Measurements from ENCODE around the gene KIF11.
"Not testable (repeated sequence)": the region's sequence is repeated elsewhere in the genome, so short reads cannot be mapped to it uniquely, and the experiment has no call there.

KIF11 gene

DNA sequence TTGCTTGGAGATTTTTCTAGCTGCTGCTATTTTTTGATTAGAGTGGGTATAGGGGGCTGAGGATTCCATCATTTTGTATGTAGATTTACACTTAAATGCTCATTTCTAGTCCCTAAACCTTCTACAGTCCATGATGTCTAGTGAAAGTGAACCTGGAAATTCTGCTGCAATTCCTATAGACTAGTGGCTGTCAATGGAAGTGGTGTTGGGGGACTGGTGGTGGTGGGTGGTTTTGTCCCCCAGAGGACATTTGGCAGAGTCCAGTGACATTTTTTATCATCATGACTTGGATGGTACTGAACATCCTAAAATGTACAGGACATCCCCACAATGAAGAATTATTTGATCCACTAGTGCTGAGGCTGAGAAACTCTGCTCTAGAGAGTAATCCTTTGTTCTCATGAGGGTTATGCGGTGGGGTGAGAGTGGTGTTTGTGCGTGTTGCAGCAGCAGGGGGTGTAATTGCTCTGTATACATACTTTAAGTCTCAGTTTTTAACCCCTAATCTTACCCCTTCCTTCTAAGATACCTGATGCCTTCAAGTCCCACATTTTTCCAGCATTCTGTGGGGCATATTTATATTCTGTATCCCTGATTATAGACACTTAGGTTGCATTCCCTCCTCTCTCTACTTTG, 35.0 kb downstream of the KIF11 start:
- DNase-seq (ENCODE audit: low read depth): no peak
- TF ChIP-seq, protein P1, sequence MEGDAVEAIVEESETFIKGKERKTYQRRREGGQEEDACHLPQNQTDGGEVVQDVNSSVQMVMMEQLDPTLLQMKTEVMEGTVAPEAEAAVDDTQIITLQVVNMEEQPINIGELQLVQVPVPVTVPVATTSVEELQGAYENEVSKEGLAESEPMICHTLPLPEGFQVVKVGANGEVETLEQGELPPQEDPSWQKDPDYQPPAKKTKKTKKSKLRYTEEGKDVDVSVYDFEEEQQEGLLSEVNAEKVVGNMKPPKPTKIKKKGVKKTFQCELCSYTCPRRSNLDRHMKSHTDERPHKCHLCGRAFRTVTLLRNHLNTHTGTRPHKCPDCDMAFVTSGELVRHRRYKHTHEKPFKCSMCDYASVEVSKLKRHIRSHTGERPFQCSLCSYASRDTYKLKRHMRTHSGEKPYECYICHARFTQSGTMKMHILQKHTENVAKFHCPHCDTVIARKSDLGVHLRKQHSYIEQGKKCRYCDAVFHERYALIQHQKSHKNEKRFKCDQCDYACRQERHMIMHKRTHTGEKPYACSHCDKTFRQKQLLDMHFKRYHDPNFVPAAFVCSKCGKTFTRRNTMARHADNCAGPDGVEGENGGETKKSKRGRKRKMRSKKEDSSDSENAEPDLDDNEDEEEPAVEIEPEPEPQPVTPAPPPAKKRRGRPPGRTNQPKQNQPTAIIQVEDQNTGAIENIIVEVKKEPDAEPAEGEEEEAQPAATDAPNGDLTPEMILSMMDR (conservative IDR thresholded peaks at IDR 0.05; ENCODE audit: low read depth, low read length): peak; percentile 10
- H3K4me3 ChIP-seq (ENCODE audit: low read length): no peak overlapping the region

DNA sequence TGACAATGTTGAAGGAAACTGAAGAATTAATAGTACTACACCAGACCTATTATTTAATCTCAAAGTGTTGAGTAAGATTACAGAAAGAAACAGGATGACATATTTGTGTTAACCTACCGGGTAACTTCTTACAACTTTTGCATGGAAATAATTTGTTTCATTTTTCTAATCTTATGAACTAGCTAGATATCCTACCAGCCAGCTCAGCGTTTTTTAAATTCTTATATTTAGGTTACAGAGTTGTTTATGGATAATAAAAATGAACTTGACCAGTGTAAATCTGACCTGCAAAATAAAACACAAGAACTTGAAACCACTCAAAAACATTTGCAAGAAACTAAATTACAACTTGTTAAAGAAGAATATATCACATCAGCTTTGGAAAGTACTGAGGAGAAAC, 37.0 kb downstream of the KIF11 start:
- DNase-seq (ENCODE audit: low read depth): no peak
- TF ChIP-seq, protein P1 (conservative IDR thresholded peaks at IDR 0.05; ENCODE audit: low read depth, low read length): no peak
- no peak overlapping the region for H3K4me3 ChIP-seq (ENCODE audit: low read length)

DNA sequence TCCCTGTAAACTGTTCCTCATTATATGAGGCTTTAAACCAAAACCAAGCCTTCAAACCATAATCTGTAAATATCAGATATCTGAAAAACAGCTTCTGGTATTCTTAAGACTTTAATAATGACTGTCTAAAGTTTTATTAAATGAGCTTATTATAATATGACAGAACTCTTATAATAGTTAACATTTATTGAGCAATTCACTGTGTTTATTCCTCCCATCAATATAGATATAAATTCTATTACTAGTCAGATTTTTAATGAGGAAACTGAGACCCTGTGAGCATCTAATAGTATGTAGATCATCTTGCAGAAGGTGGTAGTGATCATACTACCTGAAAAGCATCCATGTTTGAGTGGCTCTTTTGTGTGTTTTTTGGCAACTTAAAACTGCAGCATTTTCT, 45.1 kb downstream of the KIF11 start:
- no peak overlapping the region for H3K4me3 ChIP-seq (ENCODE audit: low read length)
- DNase-seq (ENCODE audit: low read depth): no peak
- TF ChIP-seq, protein P1 (conservative IDR thresholded peaks at IDR 0.05; ENCODE audit: low read depth, low read length): no peak

DNA sequence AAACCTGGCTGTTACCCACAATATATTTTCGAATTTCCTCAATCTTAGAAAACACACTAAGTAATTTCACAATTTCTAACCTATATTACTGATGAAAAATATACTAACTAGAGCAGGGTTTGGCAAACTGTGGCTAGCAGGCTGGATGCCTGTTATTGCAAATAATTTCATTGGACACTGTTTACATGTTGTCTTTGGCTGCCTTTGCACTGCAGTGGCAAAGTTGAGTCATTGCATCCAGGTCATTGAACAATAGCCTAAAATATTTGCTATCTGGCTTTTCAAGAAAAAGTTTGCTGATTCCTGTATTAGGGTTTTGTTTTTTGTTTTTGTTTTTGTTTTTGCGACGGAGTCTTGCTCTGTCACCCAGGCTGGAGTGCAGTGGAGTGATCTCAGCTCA, 47.2 kb downstream of the KIF11 start:
- no peak for DNase-seq (ENCODE audit: low read depth)
- TF ChIP-seq, protein P1 (conservative IDR thresholded peaks at IDR 0.05; ENCODE audit: low read depth, low read length): no peak

DNA sequence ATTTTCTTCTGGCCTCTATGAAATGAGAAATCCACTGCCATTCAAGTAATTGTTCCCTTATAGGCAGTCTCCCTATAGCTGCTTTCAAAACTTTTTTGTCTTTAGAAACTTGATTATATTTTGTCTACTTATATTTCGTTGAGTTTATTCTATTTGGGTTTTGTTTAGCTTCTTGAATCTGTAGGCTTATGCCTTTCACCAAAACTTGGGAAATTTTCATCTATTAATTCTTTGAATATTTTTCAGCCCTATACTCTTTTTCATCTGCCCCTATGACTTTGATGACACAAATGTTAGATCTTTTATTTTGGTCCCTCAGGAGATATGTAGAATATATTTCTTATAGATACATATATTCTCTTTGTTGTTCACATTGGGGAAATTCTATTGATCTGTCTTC, 48.6 kb downstream of the KIF11 start:
- DNase-seq (ENCODE audit: low read depth): no peak
- TF ChIP-seq, protein P1 (conservative IDR thresholded peaks at IDR 0.05; ENCODE audit: low read depth, low read length): no peak
- H3K4me3 ChIP-seq (ENCODE audit: low read length): no peak overlapping the region

More for the DNA sequence above, 47.2 kb downstream of the KIF11 start:
- H3K4me3 ChIP-seq (ENCODE audit: low read length): no peak overlapping the region

DNA sequence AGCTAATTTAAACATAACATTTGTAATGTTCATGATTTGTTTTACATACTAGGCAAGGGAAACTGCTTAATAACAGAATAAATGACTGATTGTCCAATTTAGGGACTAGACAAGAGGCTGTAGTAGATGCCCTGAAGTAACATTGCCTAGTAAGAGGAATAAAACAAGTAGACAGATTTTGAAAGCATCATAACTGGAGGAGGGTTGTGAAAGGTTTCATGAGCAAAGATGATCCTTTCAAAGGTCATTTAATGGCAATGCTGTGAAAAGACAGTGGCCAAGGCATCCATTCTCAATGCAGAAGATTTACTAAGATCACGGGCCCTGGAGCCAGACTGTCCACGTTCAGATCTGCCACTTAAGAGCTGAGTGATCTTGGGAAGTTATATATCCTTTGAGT, 52.0 kb downstream of the KIF11 start:
- H3K4me3 ChIP-seq (ENCODE audit: low read length): no peak overlapping the region
- TF ChIP-seq, protein P1 (conservative IDR thresholded peaks at IDR 0.05; ENCODE audit: low read depth, low read length): no peak
- DNase-seq (ENCODE audit: low read depth): no peak

DNA sequence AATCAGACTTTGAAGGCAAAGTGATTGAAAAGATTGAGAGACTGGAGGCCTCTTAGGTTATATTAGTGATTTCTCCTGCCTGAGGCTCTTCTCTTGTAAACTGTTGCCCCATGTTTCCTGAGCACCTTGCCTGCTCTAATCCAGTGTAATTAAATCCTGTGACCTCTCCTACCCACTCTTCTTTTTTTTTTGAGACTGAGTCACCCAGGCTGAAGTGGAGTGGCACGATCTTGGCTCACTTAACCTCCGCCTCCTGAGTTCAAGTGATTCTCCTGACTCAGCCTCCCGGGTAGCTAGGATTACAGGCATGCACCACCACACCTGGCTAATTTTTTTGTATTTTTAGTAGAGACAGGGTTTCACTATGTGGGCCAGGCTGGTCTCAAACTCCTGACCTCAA, 57.9 kb downstream of the KIF11 start:
- not testable (repeated sequence) for H3K4me3 ChIP-seq (ENCODE audit: low read length); DNase-seq (ENCODE audit: low read depth)

All from retinal pigment epithelial cell (primary cell).